ENCODE data around the gene LHFPL6.

GRCh38 chr13:39527961-39528660 is 74.9 kb downstream of the LHFPL6 start:
- TF ChIP-seq EZH2phosphoT487 (IDR thresholded peaks at IDR 0.05) (no peak), CTCF (IDR thresholded peaks at IDR 0.05) (no peak)
